GM04503 (cell line): ENCODE measurements around the gene ZFP36L1.

ENCODE experiments used
- DNase-seq: peaks from one replicate; pipeline ENCODE4 v3.0.0-alpha.2; 2012; ENCODE audit warnings: low read depth

The ZFP36L1 gene

DNA sequence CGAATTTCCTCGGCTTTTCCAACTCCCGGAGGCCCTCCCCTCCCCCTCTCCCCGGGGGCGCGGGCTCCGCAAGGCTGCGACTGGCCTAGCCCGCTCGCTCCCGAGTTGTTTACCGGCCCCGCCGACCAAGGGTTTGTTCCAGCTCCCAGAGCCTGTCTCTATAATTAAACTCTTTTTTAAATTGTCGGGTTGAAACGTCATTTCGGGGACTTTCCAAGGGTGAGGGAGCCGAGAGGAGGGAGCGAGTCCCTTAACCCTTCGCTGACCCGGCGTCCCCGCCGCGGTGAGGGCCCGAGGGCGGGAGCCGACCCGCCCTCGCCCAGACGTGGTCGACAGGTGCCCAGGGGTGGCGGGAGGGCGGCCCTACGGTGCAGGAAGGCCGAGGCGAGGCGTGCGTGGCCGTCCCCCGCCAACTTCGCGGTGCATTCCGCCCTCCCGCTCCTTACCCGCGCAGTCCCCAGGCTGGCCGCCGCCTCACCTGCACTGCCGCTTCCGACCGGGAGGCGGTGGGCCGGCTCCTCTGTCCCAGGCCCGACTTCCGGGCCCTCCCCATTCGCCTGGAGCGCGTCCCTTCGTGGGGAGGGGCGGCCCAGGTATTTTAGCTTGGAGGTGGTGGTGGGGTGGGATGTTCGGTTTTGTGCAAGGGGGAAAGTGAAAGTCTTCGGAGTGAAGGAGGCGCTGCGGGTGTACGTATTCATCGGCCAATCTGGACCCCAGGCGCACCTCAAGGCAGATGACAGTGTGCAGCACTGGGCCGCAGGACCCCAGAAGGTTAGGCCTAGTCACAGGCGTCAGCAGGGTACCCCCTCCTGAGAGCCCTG is 2.9 kb upstream of the ZFP36L1 start:
- DNase-seq, result no peak

- DNase-seq, result peak; percentile 80
Measured at GRCh38 chr14:68794851-68795596, 2.2 kb upstream of the ZFP36L1 start.

DNA sequence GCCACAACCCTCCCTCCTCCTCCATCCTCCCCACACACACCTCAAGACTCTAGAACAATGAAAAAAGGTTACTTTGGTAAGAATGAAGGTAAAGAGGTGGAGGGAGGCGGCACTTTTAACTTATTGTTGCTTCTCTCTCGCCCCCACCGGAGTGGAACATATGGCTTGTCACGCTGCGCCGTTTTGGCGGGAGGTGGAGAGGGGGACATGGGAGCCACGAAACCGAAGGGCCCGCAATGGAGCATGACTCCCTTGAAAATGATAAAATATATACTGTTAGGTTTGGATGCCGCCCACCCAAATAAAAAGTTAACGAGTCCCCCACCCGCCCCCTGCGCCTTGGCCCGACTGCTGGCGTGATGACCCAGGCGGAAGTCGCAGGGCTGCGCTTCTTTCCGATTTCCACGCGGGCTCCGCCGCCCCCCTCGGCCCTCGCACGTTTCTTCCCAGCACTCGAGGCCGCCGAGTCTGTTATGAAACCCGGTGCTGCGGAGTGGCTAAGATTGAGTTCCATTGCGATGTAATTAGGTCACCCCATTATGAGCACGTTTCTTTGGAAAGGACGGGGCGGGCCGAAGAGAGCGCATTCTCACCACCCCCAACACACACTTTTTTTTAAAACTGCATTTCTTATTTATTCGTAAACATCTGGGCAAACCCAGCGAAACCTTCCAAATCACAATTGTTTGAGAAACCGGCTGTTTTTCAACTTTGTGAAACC is 1.4 kb upstream of the ZFP36L1 start:
- DNase-seq, result peak; percentile 91

DNA sequence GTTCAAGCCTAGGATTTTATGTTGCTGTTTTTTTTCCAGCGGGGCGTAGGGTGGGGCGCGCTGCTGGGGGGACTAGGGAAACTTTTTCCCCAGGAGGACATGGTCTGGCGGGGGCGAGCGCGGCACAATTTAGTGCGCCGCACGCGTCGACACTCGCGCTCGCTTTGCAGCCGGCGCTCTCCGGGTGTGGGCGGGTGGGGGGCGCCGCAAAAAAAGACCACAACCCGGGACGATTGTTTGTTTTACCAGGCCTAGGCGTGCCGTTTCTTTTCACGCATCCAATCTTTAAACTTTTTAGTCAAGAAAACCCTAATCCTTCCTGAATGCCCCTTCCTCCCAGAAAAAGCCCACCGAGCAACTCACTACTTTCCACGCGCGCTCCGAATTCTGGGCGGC is 865 bp upstream of the ZFP36L1 start:
- DNase-seq, result no peak

- no peak for DNase-seq
Measured at GRCh38 chr14:68792678-68792978, 239 bp downstream of the ZFP36L1 start.

DNA sequence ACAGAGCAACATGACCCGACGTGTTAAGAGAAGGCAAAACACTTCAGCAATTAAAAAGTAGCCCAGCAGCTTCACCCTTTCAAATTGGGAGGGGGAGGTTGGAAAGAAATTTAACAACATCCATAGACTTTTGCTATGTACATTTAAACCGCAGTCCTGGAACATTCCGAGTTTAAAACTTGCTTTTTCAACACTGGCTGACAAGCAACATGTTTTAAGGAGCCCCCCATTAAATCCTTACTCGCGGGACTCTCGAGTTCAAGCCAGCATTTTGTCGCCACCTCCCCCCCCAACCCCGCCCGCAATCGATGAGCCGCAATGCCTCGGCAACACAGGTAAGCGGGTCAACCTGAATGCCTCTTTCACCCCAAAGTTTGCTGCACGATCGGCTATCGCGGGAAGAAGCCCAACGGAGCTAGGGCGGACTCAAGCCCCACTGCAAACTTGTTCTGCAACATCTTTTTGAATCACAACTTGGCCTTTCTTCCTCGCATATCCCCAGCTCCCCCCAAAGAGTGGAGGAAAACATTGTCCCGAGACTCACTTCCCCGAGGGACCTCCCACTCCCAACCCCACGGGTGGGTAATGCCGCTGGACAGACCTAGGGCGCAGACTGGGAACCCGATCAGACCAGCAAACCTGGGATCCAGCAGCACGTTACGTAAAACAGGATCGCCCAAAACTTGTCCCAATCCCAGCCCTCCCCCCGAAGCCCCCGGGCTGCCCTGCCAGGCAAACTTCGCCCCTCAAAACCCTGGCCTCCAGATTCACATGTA is 777 bp downstream of the ZFP36L1 start:
- no peak for DNase-seq

GRCh38 chr14:68791078-68791901 is 1.6 kb downstream of the ZFP36L1 start:
- DNase-seq, result no peak

- DNase-seq, result no peak
Measured at GRCh38 chr14:68790644-68791077, 2.2 kb downstream of the ZFP36L1 start.

GRCh38 chr14:68789821-68790643 is 2.8 kb downstream of the ZFP36L1 start:
- no peak for DNase-seq

DNA sequence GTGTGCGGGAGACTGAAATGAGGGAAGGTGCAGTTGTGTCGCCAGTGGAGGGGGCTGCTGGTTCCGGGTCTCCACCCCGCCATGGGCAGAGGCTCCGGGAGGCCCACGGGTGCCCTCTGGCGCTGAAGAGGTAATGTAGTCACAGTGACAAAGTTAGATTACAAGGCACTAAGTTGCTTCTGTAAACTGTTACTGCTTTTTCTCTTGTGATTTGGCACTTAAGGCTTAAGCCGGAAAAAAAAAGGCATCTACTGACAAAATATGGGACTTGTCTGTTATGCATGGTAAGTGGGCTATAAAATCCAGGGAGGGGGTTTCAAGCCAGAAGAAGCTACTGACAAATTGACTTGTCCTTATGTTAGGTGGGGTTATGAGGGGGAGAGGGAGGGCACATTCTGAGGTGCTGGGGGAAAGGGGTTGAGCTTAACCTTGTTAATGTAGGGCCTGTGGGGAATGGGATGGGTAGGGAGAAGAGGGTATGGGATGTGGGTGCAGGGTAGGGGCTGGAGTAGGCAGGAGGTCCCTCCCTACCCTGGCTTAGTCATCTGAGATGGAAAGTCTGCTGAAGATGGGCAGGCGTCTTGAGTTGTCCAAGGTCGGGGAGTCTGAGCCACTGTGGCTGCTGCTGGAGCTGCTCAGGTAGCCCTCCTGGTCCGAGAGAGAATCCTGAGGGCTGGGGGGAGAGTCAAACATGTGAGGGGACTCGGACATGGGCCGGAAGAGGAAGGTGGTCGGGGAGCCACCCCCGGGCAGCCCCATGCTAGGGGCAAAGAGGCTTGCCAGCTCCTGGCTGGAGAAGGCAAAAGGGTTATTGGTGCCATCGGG is 3.7 kb downstream of the ZFP36L1 start:
- no peak for DNase-seq

- DNase-seq, result no peak
Measured at GRCh38 chr14:68788275-68788995, 4.4 kb downstream of the ZFP36L1 start.

DNA sequence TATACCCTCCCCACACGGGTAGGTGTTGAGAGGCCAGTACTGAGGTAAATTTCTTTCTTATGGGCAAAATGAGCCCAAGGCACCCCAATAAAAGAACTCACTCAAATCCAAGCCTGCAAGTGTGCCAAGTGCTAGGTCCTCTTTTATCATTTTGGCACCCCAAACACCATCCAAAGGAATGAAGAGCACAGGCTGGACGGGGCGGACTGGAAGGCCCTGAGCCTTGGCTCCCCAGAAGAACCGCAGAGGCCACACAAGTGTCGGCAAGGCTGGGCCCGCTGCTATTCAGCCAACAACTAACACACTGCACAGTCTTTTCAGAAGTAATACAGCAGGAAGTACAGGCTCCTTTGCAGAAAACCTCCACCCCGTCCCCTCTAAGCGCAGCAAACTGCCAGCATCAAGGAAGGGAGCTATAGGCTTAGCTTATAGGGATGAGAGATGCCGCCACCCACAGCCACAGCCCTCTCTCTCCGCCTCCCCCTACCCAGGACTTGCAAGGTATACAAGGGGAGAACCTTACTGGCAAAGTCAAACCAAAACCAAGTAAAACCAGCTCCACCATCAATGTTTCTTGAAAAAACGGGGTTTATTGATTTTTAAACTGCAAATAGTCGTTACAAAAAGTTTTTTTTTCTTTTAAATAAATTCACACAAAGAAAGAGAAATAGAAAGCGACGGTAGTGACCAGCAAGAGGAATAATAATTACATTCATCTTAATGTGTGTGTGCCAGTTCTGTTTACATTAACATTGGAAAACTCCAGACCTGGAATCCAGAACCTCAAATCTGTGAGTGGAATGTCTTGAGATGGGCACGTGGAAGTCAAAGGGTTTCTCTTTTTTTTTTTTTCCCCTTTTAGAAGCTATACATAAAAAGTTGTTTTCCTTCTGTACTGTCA is 5.5 kb downstream of the ZFP36L1 start:
- no peak for DNase-seq

- no peak for DNase-seq
Measured at GRCh38 chr14:68786491-68787091, 6.3 kb downstream of the ZFP36L1 start.

- no peak for DNase-seq
Measured at GRCh38 chr14:68785534-68786490, 7.1 kb downstream of the ZFP36L1 start.

DNA sequence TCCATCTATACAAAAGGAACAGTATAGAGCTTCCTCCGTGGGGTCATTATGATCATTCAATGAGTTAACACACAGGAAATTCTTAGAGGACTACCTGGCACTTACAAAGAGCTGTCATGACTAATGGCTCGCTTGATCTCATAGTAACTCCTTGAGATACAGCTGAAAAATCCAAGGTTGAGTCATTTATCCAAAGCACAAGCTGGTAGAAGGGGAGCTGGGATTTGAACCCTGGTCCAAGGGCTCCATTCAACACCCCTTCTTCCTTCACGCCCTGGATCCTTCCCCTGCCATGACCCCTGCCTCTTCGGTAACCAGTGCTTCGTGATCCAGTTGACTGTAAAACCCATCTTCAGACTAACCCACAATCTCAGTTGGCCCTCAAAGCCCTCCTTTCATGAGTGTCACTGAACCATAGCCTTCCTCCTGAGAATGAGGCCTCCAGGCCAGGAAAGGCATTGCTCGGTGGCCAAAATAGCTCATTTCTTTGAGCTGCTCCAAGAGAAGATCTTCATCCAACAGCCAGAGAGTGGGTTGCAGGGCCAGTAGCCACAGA is 7.8 kb downstream of the ZFP36L1 start:
- no peak for DNase-seq
